DOHH2 (cell line): Measurements from ENCODE around the gene TLR4.

Experiments used
- H3F3A ChIP-seq: fragments of 200-600 bp; sonication (generic), shearing (Covaris generic); 2 replicates; pipeline ENCODE4 v1.6.0; 2016; ENCODE audit warnings: antibody characterized with exemption, mild to moderate bottlenecking; ENCODE audit not compliant: control insufficient read depth, insufficient read depth
- H3K27ac ChIP-seq: fragments of 200-600 bp; sonication (generic); 2 replicates; pipeline ENCODE4 v1.5.1; 2014; ENCODE audit warnings: low read depth, mild to moderate bottlenecking, low read length, moderate library complexity
- H3K27me3 ChIP-seq: fragments of 200-600 bp; sonication (generic); 2 replicates; pipeline ENCODE4 v1.6.1; 2014; ENCODE audit warnings: mild to moderate bottlenecking, low read length, mixed read lengths; ENCODE audit not compliant: control insufficient read depth
- H3K36me3 ChIP-seq: fragments of 200-600 bp; sonication (generic); 2 replicates; pipeline ENCODE4 v1.6.1; 2014; ENCODE audit warnings: mild to moderate bottlenecking, low read length, moderate library complexity, mixed read lengths; ENCODE audit not compliant: control insufficient read depth
- H3K4me1 ChIP-seq: fragments of 200-600 bp; sonication (generic); 2 replicates; pipeline ENCODE4 v1.6.1; 2014; ENCODE audit warnings: mild to moderate bottlenecking, low read length, mixed read lengths; ENCODE audit not compliant: control insufficient read depth
- H3K4me2 ChIP-seq: fragments of 200-600 bp; sonication (generic); 2 replicates; pipeline ENCODE4 v1.6.0; 2014; ENCODE audit warnings: mild to moderate bottlenecking, low read length, moderate library complexity
- H3K4me3 ChIP-seq: fragments of 200-600 bp; sonication (generic); 2 replicates; pipeline ENCODE4 v1.5.1; 2014; ENCODE audit warnings: mild to moderate bottlenecking, low read length, mixed read lengths
- H3K79me2 ChIP-seq: fragments of 200-600 bp; sonication (generic); 2 replicates; pipeline ENCODE4 v1.6.1; 2014; ENCODE audit warnings: mild to moderate bottlenecking, low read length, mixed read lengths; ENCODE audit not compliant: control insufficient read depth
- H3K9me2 ChIP-seq: fragments of 200-600 bp; sonication (generic); replicated peaks from 2 replicates; pipeline ENCODE4 v1.6.1; 2014; ENCODE audit warnings: mild to moderate bottlenecking, low read length, mixed read lengths; ENCODE audit not compliant: control insufficient read depth
- H3K9me3 ChIP-seq: fragments of 200-600 bp; sonication (generic); 2 replicates; pipeline ENCODE4 v1.6.1; 2014; ENCODE audit warnings: antibody characterized with exemption, low read length, mixed read lengths; ENCODE audit not compliant: control insufficient read depth, insufficient read depth
- H4K20me1 ChIP-seq: fragments of 200-600 bp; sonication (generic); 2 replicates; pipeline ENCODE4 v1.6.0; 2014; ENCODE audit warnings: low read depth, mild to moderate bottlenecking, antibody characterized with exemption, low read length, moderate library complexity; ENCODE audit not compliant: control insufficient read depth, insufficient read depth
- EZH2phosphoT487 ChIP-seq: fragments of 200-600 bp; sonication (generic); IDR thresholded peaks from 2 replicates; pipeline ENCODE4 v1.6.1; 2017; ENCODE audit warnings: borderline replicate concordance, mild to moderate bottlenecking, antibody characterized with exemption, low read length, moderate library complexity, mixed read lengths
- TF ChIP-seq, protein P1 (sequence below): fragments of 200-600 bp; sonication (generic); IDR thresholded peaks from one replicate; pipeline ENCODE4 v1.5.1; 2014; ENCODE audit warnings: antibody characterized with exemption, mild to moderate bottlenecking, low read depth, low read length; ENCODE audit not compliant: poor library complexity, severe bottlenecking

The TLR4 gene

GRCh38 chr9:117739624-117740347 is 35.6 kb downstream of the TLR4 start:
- Histone ChIP-seq H3K4me3 (no peak overlapping the region), H3K36me3 (no peaks in the 10 kb centered on the region), H4K20me1 (no peaks in the 10 kb centered on the region), H3K27me3 (peaks cover 5% of the 10 kb centered on the region), H3K27ac (no peak overlapping the region), H3K4me2 (no peak overlapping the region), H3F3A (no peaks in the 10 kb centered on the region), H3K79me2 (no peaks in the 10 kb centered on the region), H3K9me3 (no peaks in the 10 kb centered on the region), H3K4me1 (no peaks in the 10 kb centered on the region), H3K9me2 (no peaks in the 10 kb centered on the region)
- TF ChIP-seq EZH2phosphoT487 = no peak
- TF ChIP-seq, protein P1, sequence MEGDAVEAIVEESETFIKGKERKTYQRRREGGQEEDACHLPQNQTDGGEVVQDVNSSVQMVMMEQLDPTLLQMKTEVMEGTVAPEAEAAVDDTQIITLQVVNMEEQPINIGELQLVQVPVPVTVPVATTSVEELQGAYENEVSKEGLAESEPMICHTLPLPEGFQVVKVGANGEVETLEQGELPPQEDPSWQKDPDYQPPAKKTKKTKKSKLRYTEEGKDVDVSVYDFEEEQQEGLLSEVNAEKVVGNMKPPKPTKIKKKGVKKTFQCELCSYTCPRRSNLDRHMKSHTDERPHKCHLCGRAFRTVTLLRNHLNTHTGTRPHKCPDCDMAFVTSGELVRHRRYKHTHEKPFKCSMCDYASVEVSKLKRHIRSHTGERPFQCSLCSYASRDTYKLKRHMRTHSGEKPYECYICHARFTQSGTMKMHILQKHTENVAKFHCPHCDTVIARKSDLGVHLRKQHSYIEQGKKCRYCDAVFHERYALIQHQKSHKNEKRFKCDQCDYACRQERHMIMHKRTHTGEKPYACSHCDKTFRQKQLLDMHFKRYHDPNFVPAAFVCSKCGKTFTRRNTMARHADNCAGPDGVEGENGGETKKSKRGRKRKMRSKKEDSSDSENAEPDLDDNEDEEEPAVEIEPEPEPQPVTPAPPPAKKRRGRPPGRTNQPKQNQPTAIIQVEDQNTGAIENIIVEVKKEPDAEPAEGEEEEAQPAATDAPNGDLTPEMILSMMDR = no peak

GRCh38 chr9:117742131-117742530 is 37.9 kb downstream of the TLR4 start:
- Histone ChIP-seq H3K79me2 (no peaks in the 10 kb centered on the region), H3K4me2 (no peak overlapping the region), H3F3A (no peaks in the 10 kb centered on the region), H3K36me3 (no peaks in the 10 kb centered on the region), H3K27ac (no peak overlapping the region), H4K20me1 (no peaks in the 10 kb centered on the region), H3K4me3 (no peak overlapping the region), H3K9me2 (no peaks in the 10 kb centered on the region), H3K9me3 (no peaks in the 10 kb centered on the region), H3K4me1 (no peaks in the 10 kb centered on the region), H3K27me3 (no peaks in the 10 kb centered on the region; the same call in 1 of the 2 replicates)
- no peak for TF ChIP-seq EZH2phosphoT487
- TF ChIP-seq, protein P1 = no peak

DNA sequence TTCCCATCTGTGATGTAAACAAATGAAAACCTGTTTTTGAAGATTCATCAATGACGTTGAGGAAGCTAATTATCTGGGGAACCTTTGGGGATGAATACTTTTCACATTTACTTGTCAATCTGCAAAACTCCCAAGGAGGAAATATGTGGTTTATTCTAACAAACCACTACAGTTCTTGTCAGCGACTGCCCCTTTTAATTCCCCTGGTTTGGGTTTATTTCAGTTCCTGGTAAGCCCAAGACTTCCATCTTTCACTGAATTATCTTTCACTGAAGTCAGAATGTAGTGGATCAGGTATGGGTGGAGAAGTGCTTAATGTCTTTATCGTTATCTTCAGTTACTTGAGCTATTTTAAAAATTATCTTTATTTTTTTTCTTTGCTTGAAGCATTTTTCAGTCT is 40.2 kb downstream of the TLR4 start:
- H3F3A ChIP-seq = no peaks in the 10 kb centered on the region
- no peak overlapping the region for H3K4me3 ChIP-seq
- no peaks in the 10 kb centered on the region for H3K9me2 ChIP-seq
- no peaks in the 10 kb centered on the region for H3K9me3 ChIP-seq
- no peaks in the 10 kb centered on the region for H3K79me2 ChIP-seq
- no peaks in the 10 kb centered on the region for H3K27me3 ChIP-seq
- TF ChIP-seq EZH2phosphoT487 = no peak
- TF ChIP-seq, protein P1 = no peak
- no peaks in the 10 kb centered on the region for H3K4me1 ChIP-seq
- no peak overlapping the region for H3K4me2 ChIP-seq
- no peak overlapping the region for H3K27ac ChIP-seq
- no peaks in the 10 kb centered on the region for H3K36me3 ChIP-seq
- no peaks in the 10 kb centered on the region for H4K20me1 ChIP-seq
